HG02642 (cell line): ENCODE measurements around the gene SLC25A26.

Experiments used
- ATAC-seq: cut with Tn5 transposase; IDR thresholded peaks from one replicate; pipeline ENCODE4 v1.9.1; 2021; ENCODE audit warnings: mild to moderate bottlenecking; ENCODE audit not compliant: unreplicated experiment, poor library complexity

SLC25A26 gene

GRCh38 chr3:66423791-66424190 lies 203.0 kb downstream of the SLC25A26 start:
- no peak for ATAC-seq

- ATAC-seq = no peak
Observed at GRCh38 chr3:66425032-66425431, 204.2 kb downstream of the SLC25A26 start.

- ATAC-seq = no peak
Observed at GRCh38 chr3:66425576-66426114, 204.8 kb downstream of the SLC25A26 start.

GRCh38 chr3:66426135-66426534 lies 205.3 kb downstream of the SLC25A26 start:
- no peak for ATAC-seq

- no peak for ATAC-seq
Observed at GRCh38 chr3:66427352-66427751, 206.6 kb downstream of the SLC25A26 start.

- no peak for ATAC-seq
Observed at GRCh38 chr3:66427951-66428474, 207.2 kb downstream of the SLC25A26 start.
